WI38 (cell line): Measurements from ENCODE around the gene CUL9.

Experiments
- H3K4me3 ChIP-seq: 2 replicates; pipeline ENCODE4 v1.5.1; 2011; ENCODE audit warnings: low read depth, mild to moderate bottlenecking, control low read depth, low read length
- TF ChIP-seq, protein P1 (sequence below): IDR thresholded peaks from 2 replicates; pipeline ENCODE4 v1.5.1; 2012; ENCODE audit warnings: low read depth, mild to moderate bottlenecking, control low read depth, low read length

The CUL9 gene

DNA sequence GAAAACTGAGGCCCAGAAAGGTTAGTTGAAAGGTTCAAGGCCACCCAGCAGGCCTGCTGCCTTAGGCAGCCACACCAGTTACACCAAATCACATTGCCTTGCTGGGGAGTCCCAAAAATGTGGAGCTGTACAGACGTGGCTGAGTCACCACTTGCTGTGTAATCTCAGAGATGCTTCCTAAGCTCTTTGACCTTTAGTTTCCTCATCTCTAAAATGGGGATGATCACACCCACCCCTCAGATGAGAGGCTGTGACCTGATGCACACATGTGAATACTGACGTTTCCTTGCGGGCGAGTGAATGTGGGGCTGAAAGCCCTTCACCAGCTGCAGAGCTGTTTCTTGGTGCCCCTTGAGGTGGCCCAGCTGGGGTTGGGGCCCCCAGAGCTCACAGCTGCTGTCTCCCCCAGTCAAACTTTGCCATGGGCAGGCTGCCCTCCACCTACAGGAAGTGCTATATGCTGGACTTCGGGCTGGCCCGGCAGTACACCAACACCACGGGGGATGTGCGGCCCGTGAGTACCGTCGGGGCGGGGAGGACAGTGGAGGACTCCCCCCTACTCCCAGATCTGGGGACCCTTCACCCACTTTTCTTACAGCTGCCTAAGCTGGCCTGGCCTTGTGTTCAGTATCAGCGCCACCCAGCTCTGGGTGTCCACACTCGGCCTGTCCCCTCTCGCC, 72.3 kb downstream of the CUL9 start:
- TF ChIP-seq, protein P1, sequence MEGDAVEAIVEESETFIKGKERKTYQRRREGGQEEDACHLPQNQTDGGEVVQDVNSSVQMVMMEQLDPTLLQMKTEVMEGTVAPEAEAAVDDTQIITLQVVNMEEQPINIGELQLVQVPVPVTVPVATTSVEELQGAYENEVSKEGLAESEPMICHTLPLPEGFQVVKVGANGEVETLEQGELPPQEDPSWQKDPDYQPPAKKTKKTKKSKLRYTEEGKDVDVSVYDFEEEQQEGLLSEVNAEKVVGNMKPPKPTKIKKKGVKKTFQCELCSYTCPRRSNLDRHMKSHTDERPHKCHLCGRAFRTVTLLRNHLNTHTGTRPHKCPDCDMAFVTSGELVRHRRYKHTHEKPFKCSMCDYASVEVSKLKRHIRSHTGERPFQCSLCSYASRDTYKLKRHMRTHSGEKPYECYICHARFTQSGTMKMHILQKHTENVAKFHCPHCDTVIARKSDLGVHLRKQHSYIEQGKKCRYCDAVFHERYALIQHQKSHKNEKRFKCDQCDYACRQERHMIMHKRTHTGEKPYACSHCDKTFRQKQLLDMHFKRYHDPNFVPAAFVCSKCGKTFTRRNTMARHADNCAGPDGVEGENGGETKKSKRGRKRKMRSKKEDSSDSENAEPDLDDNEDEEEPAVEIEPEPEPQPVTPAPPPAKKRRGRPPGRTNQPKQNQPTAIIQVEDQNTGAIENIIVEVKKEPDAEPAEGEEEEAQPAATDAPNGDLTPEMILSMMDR, result no peak
- H3K4me3 ChIP-seq, result no peak overlapping the region

DNA sequence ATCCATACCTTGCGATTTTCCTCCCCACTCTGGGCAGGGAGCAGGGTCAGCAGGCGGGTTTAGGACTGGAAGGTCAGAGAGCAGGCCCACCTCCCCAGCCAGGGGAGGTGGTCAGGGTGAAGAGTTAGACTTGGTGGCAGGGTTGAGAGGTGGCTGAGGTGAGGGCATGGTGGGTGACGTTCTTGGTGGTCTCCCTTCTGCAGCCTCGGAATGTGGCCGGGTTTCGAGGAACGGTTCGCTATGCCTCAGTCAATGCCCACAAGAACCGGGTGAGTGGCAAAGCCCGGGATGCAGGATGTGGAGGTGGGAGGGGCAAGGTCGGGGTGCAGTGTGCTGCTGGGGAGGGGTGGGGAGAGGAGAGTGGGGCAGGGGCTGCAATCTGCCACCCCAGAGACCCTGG, 72.8 kb downstream of the CUL9 start:
- TF ChIP-seq, protein P1, result no peak
- H3K4me3 ChIP-seq, result no peak overlapping the region

DNA sequence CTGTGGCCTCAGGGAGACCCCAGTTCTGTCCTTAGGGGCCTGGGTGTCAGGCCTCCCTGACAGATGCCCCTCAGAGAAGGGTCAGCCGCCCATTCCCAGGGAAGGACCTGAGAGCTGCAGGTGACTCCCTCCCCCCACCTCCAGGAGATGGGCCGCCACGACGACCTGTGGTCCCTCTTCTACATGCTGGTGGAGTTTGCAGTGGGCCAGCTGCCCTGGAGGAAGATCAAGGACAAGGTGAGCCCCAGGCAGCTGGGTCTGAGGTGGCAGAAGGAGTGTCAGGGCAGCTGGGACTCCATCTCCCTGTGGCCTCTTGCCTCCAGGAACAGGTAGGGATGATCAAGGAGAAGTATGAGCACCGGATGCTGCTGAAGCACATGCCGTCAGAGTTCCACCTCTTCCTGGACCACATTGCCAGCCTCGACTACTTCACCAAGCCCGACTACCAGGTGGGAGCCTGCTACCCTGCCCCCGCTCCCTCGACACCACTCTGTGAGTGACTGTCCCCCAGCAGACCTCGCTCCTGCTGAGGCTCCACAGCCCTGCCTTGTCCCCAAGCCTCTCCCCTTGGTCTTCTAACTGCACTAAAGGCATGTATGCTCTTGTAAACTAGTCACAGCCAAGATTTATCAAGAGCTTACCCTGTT, 73.5 kb downstream of the CUL9 start:
- TF ChIP-seq, protein P1, result no peak
- no peak overlapping the region for H3K4me3 ChIP-seq

DNA sequence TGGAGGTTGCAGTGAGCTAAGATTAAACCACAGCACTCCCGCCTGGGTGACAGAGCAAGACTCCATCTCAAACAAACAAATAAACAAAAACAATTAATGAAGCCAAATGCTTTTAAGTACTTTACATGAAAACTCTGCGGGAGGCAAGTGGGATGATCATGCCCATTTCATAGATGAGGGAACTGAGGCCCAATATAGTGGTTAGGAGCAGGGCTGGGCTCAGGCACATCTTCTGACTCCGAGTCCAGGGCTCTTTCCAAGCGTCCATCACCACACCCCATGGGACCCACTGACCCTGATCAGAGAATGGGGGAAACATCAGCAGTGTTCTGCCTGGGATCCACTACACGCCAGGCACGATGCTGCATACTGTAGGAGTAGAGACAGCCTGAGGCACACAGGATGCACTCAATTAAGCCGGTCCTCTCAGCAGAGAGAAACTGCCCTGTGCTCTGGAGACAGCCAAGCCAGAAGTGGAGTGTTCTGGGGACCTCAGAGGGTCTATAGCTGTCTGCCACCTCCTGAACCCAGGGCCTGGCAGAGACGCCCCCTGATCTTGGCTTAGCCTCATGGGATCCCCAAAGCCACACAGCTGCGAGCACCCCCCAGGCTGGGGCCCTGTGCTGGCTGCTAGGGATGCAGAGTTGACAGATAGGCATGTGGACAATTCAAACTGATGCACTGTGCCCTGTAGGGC, 74.8 kb downstream of the CUL9 start:
- H3K4me3 ChIP-seq, result no peak overlapping the region
- TF ChIP-seq, protein P1, result no peak

DNA sequence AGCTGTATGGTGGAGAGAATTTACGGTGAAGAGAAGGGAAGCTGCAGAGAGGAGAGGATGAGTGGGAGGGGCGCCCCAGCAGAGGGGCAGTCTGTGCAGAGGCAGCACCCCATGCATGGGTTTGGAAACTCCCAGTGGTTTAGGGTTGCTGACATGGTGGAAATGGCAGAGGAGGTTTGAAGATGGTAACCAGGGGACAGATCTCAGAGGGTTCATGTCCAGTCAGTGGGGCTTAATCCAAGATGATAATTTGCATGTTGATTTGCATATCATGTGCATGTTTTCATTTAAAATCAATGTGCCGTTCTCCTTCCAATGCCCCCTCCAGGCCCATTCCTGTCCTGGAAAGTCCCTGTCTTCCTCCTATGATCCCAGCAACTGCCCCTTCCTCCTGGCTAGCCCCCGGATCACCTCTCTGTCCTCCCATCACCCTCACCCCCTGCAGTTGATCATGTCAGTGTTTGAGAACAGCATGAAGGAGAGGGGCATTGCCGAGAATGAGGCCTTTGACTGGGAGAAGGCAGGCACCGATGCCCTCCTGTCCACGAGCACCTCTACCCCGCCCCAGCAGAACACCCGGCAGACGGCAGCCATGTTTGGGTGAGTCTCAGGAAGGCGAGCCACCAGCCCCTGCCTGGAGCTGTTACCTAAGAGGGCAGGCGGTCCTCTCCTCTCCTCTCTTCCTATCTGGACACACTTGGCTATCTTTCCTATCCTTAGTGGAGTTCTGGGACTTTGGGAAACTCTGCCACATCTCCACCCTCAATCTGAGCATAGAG, 75.6 kb downstream of the CUL9 start:
- no peak overlapping the region for H3K4me3 ChIP-seq
- TF ChIP-seq, protein P1, result no peak

DNA sequence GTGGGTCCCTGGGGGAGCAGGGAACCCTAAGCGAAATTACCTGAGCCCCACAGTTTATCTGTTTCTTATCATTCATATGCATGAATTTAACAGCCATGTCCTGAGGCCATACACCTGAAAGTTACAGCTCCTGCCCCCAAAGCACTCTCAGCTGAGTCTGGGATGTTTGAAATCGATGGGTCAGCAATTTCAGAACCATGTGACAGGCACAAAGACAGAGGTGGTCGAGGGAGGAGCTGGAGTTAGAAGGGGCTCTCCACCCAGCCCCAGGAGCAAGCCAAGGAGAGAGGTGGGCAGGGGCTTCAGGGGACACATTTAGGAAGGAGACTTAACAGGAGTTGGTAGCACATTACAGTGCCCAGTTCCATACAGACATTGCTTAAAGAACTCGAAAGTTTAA, 76.2 kb downstream of the CUL9 start:
- TF ChIP-seq, protein P1, result no peak
- H3K4me3 ChIP-seq, result no peak overlapping the region
